SK-N-MC (cell line): ENCODE data around the gene TRIM46.
"Not testable (repeated sequence)": the region's sequence is repeated elsewhere in the genome, so short reads cannot be mapped to it uniquely, and the experiment has no call there.

Source experiments
- DNase-seq: peaks from one replicate; pipeline ENCODE4 v3.0.0-alpha.2; 2011; ENCODE audit warnings: low read depth, low spot score
- H3K27ac ChIP-seq: fragments of 200-600 bp; sonication (generic); 2 replicates; pipeline ENCODE4 v1.5.1; 2016; ENCODE audit warnings: mixed run types
- H3K36me3 ChIP-seq: fragments of 200-600 bp; sonication (generic); 2 replicates; pipeline ENCODE4 v1.6.1; 2017; ENCODE audit warnings: antibody characterized with exemption, low read length, mixed read lengths; ENCODE audit not compliant: insufficient read depth
- H3K4me3 ChIP-seq: fragments of 200-600 bp; sonication (generic); 2 replicates; pipeline ENCODE4 v1.5.1; 2016
- H3K9ac ChIP-seq: fragments of 200-600 bp; sonication (generic); 2 replicates; pipeline ENCODE4 v1.8.0; 2017; ENCODE audit warnings: mixed run types, mixed read lengths; ENCODE audit not compliant: insufficient read length
- H3K9me3 ChIP-seq: fragments of 200-600 bp; sonication (generic); 2 replicates; pipeline ENCODE4 v1.6.1; 2017; ENCODE audit warnings: low read depth, mild to moderate bottlenecking, antibody characterized with exemption, low read length, moderate library complexity, mixed read lengths
- EZH2 ChIP-seq: fragments of 200-600 bp; sonication (generic); IDR thresholded peaks from one replicate; pipeline ENCODE4 v1.6.1; 2017; ENCODE audit warnings: antibody characterized with exemption
- FOXP2 ChIP-seq: optimal IDR thresholded peaks from 2 replicates; pipeline ENCODE3; 2011; ENCODE audit warnings: mild to moderate bottlenecking, moderate library complexity; ENCODE audit not compliant: insufficient read depth; ENCODE audit errors: extremely low read length, control extremely low read depth
- POLR2AphosphoS5 ChIP-seq: IDR thresholded peaks from 2 replicates; pipeline ENCODE4 v1.6.1; 2012; ENCODE audit warnings: mild to moderate bottlenecking, low read depth, low read length, borderline replicate concordance

The TRIM46 gene

DNA sequence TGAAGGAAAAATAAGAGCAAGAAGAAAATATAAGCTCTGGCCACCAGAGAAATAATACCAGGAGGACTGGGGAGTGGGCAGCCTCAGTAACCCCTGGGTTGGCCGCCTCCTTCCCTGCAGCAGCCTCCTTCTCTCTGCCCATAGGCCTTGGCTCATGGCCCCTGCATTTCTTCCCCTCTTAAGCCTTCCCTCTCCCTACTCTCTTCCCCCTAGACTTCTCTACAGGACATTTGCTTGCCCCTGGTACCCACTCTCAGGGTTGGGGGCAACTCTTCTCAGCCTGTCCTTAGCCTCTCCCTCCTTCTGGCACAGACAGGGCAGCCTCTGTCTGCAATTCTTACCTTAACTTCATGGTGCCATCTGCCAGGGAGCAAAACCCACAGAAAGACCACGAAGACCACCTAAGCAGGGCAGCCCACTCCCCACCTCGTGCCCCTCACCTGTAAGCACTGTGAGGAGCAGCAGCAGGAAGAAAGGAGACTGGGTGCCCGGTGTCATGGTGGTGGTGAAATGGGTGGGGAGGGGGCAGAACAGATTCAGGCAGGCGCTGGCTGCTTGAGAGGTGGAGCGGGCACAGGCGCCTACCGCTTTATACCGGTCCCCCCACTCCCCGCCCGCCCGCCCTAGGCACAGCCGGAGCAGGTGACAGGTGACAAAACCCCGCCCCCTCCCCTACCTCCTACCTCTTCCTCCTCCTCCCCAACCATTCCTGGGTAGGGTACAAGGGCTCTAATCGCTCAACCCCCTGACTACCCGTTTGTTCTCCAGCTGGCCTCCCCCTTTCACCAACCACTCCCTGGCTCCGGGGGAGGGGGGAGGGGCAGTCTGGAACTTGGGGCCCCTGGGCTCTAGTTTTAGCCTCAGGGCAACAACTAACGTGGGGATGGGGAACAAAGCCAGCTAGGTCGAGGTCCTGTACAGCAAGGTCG, 19.0 kb downstream of the TRIM46 start:
- Histone ChIP-seq H3K36me3 (peaks cover 8% of the 10 kb centered on the region; the same call in 1 of the 2 replicates), H3K9ac (peak overlapping the region; percentile 37), H3K27ac (peak overlapping the region; percentile 99), H3K9me3 (no peaks in the 10 kb centered on the region), H3K4me3 (no peak overlapping the region)
- TF ChIP-seq FOXP2 (no peak), POLR2AphosphoS5 (no peak), EZH2 (no peak)
- DNase-seq: no peak

GRCh38 chr1:155193275-155193990, 19.8 kb downstream of the TRIM46 start:
- Histone ChIP-seq H3K4me3 (no peak overlapping the region), H3K36me3 (peaks cover 17% of the 10 kb centered on the region; the same call in 1 of the 2 replicates), H3K9me3 (no peaks in the 10 kb centered on the region), H3K27ac (peak overlapping the region; percentile 99), H3K9ac (peak overlapping the region; percentile 37)
- no peak for DNase-seq
- TF ChIP-seq EZH2: no peak
- TF ChIP-seq FOXP2: no peak
- TF ChIP-seq POLR2AphosphoS5: no peak

DNA sequence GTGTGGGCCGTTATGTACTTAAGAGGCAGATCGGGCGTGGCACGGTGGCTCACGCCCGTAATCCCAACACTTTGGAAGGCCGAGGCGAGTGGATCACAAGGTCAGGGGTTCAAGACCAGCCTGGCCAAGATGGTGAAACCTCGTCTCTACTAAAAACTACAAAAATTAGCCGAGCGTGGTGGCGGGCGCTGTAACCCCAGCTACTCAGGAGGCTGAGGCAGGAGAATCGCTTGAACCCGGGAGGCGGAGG, 20.3 kb downstream of the TRIM46 start:
- H3K4me3 ChIP-seq, DNase-seq, H3K9me3 ChIP-seq, H3K9ac ChIP-seq: not testable (repeated sequence)
- H3K36me3 ChIP-seq: peaks cover 19% of the 10 kb centered on the region; the same call in 1 of the 2 replicates
- peak overlapping the region; percentile 99 for H3K27ac ChIP-seq

DNA sequence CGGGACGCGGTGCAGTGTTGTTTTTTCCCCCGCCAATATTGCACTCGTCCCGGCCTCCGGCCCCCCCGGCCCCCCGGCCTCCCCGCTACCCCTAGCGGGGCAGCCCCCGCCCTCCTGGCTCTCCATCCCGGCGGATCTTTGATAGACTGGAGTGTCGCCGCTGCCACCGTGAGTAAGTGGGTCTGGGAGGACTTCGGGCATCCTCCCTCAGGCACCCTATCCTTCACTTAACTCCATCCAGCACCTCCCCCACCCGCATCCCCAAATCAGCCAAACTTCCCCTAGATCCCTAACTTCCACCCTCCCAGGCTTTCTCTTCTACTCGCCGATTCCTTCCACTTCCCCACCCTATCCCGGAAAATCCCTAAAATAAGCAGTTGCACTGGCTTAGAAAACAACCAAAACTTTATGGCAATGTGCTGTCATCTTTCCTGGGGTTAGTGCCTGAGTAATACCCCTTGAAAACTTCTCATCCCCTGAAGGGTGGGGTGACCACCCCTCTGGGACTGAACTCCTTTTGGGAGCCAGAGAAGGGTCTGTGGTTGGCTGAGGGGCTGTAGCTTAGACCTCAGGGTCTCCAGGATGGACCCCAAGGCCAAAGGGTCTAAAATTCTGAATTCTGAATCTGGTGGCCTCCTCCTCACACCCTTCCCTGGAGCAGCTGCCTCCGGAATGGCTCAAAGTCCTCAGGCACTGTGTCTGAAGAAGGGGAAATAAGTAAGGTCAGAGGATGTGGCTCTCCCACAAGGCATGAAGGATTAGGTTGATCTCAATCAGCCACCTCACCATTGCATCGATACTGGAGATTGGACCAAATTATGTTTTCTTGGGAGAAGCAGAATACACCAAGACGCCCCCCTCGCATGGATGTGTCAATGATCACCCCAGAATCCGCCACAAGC, 21.8 kb downstream of the TRIM46 start:
- TF ChIP-seq FOXP2: no peak
- no peak for TF ChIP-seq EZH2
- no peak for TF ChIP-seq POLR2AphosphoS5
- Histone ChIP-seq H3K4me3 (peak overlapping the region; percentile 80), H3K9me3 (no peaks in the 10 kb centered on the region), H3K27ac (peak overlapping the region; percentile 99), H3K9ac (peak overlapping the region; percentile 70), H3K36me3 (peaks cover 19% of the 10 kb centered on the region; the same call in 1 of the 2 replicates)
- no peak for DNase-seq

- H3K9ac ChIP-seq: peak overlapping the region; percentile 70
- H3K27ac ChIP-seq: no peak overlapping the region
- H3K9me3 ChIP-seq: no peaks in the 10 kb centered on the region
- TF ChIP-seq POLR2AphosphoS5: 0 out of 2 replicates have a peak, but pooled peaks have one; percentile 1
- TF ChIP-seq EZH2: no peak
- H3K4me3 ChIP-seq: peak overlapping the region; percentile 80
- peaks cover 19% of the 10 kb centered on the region; the same call in 1 of the 2 replicates for H3K36me3 ChIP-seq
- no peak for DNase-seq
These were observed 22.6 kb downstream of the TRIM46 start for GRCh38 chr1:155196103-155196892.

DNA sequence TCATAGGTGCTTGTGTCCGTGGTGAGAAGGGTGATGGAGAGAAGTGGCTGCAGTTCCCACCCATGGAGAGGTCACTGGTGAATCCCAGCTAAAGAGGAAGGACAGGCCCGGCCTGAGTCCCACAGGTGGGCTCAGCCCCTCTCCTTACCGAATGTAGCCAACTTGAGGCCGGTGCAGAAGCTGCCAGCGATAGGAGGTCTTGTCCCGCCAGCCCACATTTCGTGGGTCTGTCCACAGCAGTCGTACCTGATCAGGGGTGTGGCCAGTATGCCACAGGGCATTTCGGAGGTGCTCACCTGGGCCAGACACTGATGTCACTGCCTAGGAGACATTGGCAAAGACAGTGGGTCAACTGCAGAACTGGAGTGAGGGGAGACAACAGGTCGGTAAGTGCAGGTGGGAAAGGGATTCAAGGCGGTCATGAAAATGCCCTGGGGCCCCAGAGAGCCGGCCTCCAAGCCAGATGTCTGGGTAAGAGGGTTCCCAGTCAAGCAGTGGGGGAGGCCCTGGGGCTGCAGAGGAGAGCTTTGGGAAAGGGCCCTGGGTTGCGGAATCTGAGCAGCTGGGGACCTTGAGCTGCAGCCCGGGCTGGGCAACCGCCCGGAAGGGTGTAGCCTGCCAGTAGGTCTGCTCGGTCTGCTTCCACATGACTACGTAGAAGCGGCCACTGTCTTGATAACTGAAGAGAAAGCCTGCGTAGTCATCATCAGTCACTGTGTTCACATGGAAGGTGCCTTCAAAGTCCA, 23.4 kb downstream of the TRIM46 start:
- Histone ChIP-seq H3K9me3 (no peaks in the 10 kb centered on the region), H3K27ac (no peak overlapping the region), H3K4me3 (no peak overlapping the region), H3K9ac (no peak overlapping the region), H3K36me3 (peaks cover 19% of the 10 kb centered on the region; the same call in 1 of the 2 replicates)
- no peak for TF ChIP-seq EZH2
- TF ChIP-seq POLR2AphosphoS5: no peak
- TF ChIP-seq FOXP2: no peak
- DNase-seq: no peak

GRCh38 chr1:155197901-155198546, 24.4 kb downstream of the TRIM46 start:
- no peak for DNase-seq
- H3K9ac ChIP-seq: no peak overlapping the region
- H3K36me3 ChIP-seq: peaks cover 19% of the 10 kb centered on the region; the same call in 1 of the 2 replicates
- no peak overlapping the region for H3K4me3 ChIP-seq
- no peaks in the 10 kb centered on the region for H3K9me3 ChIP-seq
- TF ChIP-seq FOXP2 (no peak), POLR2AphosphoS5 (no peak), EZH2 (no peak)
- no peak overlapping the region for H3K27ac ChIP-seq
